ENCODE results near the gene NECAB3. TPM values are rescaled to one million over a fixed set of nuclear protein-coding genes. Genes with fewer than 3 reads are reported as not detected.
A peak's percentile ranks its signal among the peaks of the same experiment; 100 is the strongest.
"Not testable (repeated sequence)": the region's sequence is repeated elsewhere in the genome, so short reads cannot be mapped to it uniquely, and the experiment has no call there.

NECAB3 gene, protein sequence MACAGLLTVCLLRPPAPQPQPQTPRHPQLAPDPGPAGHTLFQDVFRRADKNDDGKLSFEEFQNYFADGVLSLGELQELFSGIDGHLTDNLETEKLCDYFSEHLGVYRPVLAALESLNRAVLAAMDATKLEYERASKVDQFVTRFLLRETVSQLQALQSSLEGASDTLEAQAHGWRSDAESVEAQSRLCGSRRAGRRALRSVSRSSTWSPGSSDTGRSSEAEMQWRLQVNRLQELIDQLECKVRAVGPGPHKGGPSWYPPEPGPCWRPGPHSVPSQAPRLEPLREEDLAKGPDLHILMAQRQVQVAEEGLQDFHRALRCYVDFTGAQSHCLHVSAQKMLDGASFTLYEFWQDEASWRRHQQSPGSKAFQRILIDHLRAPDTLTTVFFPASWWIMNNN
- 10 to 100 TPM; 13.0 to 19.5 (median 14.8) TPM for polyA plus RNA-seq (ENCODE audit: insufficient read length in 4 of 4)

DNA sequence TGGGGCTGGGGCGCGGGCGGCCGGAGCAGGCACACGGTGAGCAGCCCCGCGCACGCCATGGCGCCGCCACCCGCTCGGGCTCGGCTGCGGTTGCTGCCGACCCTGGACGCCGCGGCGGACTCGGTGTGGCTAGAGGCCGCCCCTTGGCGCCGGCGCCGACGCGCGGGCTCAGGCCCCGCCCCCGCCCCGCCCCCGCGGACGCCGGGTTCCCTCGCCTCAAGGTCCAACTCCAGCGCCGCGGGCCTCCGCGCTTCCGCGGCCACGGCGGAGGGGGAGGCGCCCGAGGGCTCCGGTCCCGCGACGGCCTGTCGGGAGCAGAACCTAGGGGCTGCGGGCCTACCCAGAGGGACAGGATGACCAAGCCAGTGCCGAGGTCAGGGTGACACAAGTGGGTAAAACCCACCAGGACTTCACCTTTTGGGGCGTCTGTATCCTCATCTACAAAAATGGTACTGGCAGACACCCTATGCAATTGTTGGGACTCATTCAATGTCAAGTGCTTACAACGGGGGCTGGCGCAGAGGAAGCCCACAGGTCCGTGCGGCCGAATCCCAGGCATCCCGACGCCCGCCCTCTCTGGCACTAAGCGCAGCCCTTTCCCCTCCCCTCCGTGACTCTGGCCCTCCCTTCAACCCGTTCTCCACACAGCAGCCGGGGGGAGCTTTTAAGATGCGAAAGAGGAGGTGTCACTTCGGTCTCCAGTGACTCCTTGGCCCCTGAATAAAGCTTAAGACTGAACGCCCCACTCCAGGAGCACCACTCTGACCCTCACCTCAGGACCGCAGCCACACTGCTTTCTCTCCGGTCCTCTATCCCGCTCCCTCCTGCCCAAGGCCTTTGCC, at the start of gene NECAB3:
Gene NECAB3 (minus strand): TSS at position 135 of the 842 bp plus-strand sequence. CDS start 76 bp downstream, at position 59.
- DNase-seq (ENCODE audit: low read depth in 4 of 4, low spot score in 3 of 4), result peak in 2 of 4 donors; percentile 61 to 72

DNA sequence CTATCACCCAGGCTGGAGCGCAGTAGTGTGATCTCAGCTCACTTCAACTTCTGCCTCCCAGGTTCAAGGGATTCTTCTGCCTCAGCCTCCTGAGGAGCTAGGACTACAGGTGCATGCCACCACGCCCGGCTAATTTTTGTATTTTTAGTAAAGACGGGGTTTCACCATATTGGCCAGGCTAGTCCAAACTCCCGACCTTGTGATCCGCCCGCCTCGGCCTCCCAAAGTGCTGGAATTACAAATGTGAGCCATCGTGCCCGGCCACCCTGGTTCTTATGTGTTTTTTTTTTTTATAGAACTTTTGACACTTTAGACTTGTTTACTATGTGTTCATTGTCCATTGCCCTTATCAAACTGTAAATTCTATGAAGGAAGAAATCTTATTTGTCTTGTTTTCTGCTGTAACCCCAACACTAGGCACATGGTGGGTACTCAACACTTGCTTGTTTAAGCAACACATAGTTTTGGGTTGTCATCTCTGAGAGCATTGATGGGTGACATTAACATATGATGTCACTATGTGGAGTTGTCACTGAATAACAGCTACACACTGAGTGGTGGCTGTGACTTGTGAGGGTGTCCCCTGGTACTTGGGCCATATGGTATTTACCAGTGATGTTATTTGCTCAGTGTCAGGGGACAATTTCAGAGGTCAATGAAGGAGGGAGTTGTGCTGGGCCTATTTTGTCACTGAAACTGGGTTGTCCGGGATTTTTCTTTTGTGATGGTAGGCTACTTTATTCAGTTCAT, 47.3 kb upstream of the NECAB3 start:
- DNase-seq (ENCODE audit: low read depth in 4 of 4, low spot score in 3 of 4), result no peak

DNA sequence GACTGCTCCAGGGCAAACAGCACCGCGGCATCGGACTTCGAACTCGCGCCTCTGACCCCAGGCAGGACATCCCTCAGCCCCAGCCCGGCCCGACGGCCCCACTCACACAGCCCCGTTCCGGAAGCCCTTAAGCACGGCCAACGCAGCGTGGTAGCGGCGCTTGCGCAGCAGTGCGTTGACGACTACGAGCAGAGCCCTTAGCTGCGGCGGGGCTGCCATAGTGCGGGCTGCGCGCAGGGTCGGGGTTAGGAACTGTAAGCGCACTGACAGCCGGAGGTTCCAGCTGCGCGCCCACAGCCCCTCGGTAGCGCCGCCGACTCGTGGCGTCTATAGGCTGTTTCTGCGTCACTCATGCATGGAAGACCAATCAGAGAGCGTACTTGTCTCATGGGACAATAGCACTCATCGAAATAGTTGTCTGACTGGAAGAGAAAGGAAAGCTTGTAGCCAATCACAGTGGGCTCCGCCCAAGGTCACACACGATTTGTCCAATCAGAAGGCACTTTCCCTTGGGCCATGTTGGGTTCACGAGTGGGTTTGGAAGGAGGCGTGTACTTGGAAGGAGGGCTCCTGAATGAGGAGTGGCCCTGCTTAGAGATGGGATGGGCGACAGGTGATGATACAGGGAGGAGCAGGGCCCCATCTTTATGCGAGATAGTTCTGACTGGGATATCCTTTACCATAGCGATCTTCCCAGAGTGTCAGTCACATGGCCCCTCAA, 45.9 kb upstream of the NECAB3 start, which contains the start of gene PXMP4:
Gene PXMP4 (minus strand): TSS at position 322 of the 721 bp plus-strand sequence. CDS start 103 bp downstream, at position 219.
- peak; percentile 78 to 87 (median 86) for DNase-seq (ENCODE audit: low read depth in 4 of 4, low spot score in 3 of 4)

DNA sequence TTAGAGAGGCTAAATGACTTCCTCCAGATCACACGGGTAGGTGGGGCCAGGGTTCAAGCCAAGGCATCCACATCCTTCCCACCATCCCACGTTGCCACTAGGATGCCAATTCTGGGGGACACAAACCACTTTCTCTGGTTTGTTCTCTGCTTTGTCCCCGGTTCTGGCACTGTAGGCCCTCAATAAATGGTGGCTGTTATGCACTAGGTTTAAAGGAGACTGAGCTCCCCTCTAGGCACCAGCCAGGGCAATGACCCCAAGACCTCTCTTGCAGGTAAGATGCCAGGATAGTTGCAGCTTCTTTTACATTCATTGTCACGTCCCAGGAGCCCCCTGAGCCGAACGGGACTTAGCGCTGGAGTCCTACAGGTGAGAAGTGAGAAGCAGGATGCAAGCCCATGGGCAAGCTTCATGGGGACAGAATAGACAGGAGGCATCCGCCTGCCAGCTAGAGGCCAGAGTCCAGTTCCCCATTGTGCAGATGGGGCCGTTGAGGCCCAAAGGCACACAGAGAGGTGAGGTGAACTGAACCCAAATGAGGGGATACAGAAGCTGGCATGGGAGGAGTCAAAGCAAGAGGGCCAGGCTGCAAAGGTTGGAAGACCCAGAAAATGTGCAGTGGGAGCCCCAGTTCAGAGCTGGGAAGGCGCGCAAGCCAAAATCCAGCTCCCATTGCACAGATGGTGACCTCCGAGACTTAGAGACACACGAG, 45.2 kb upstream of the NECAB3 start:
- DNase-seq (ENCODE audit: low read depth in 4 of 4, low spot score in 3 of 4), result no peak

DNA sequence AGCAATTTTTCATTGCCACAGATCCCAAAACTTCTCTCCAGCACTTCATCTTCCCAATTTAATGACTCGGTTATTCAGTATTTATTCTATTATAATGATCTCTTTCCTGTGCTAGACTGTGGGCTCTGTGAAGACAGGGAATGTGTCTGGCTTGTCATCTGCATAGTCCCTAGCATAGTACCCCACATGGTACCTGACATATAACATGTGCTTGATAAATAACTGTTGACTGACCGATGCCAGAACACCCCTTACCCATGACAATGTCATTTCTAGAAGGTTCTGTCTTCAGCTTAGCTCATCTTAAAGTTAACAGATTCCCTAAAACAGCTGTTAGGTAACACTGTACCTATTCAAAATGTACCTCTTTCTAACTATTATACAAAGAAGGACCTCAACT, 42.3 kb upstream of the NECAB3 start:
- DNase-seq (ENCODE audit: low read depth in 4 of 4, low spot score in 3 of 4), result no peak

DNA sequence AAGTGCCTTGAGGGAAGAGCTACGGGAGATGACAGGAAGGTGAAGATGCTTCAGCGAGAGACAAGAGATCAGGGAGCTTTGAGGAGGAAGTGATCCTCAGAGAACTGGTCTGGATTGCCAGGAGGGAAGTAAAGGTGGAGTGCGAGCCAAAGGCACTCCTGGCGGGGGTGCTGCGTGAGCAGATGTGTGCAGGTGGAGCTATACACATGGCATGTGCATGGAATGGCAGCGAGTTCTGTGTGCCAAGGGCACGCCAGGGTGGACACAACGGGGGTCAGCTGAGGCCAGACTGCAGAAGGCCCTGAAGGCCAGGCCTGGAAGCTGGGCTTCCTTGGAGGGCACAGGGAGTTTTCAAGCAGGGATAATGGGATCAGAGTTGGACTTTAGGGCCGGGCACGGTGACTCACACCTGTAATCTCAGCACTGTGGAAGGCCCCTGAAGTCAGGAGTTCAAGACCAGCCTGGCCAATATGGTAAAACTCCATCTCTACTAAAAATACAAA, 39.7 kb upstream of the NECAB3 start:
- no peak for DNase-seq (ENCODE audit: low read depth in 4 of 4, low spot score in 3 of 4)

DNA sequence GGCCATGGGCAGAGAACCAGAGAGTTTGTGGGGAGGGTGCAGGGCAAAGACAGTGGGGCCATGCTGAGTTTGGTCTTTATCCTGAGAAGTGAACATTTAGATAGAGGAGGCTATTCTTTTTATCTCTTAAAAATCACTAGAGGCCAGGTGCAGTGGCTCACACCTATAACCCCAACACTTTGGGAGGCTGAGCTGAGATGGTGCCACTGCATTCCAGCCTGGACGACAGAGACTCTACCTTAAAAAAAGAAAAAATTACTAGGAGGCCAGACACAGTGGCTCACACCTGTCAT, 37.2 kb upstream of the NECAB3 start:
- no peak for DNase-seq (ENCODE audit: low read depth in 4 of 4, low spot score in 3 of 4)

DNA sequence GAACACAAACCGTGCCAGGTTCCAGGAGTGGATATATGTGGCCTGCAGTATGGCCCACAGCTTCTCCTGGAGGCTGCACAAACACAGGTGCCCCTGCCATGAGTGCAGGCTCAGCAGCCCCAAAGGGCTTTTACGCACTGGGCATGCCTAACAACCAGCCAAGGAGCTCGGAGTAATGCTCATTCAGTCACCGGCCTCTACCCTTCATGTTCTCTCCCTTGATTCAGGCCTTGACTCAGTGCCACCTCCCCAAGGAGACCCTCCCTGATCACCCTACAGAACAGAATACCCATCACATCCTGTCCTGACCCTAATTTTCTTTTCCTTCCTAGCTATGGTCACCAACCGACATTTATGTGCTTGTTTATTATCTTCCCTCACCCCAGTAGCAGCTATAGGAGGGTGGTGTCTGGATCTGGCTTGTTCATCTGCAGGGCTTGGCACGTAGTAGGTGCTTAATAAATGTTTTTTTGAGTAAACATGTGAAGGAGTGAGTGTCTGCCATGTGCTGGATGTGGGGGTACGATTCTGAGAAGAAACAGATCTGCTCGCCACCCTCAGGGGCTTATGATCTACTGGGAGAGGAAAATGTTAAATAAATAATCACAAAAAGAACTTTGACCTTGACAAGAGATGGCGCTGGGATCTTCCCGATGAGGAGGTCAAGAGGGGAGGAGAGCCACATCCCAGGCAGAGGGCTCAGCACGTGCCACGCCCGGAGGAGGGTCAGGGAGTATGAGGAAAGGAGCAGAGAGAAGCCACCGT, 36.6 kb upstream of the NECAB3 start:
- no peak for DNase-seq (ENCODE audit: low read depth in 4 of 4, low spot score in 3 of 4)

DNA sequence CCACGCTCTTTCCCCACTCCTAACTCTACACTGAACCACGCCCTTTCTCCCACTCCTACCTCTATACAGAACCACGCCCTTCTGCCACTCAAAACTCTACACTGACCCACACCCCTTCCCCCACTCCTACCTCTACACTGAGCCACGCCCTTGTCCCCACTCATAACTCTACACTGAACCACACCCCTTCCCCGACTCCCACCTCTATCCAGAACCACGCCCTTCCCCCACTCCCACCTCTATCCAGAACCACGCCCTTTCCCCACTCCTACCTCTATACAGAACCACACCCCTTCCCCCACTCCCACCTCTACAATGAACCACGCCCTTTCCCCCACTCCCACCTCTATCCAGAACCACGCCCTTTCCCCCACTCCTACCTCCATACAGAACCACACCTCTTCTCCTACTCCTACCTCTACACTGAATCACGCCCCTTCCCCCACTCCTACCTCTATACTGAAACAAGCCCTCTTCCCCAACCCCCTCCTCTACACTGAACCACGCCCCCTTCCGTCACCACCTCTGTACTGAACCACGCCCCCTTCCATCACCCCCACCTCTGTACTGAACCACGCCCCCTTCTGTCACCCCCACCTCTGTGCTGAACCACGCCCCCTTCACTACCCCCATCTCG, 35.8 kb upstream of the NECAB3 start:
- DNase-seq (ENCODE audit: low read depth in 4 of 4, low spot score in 3 of 4), result no peak

DNA sequence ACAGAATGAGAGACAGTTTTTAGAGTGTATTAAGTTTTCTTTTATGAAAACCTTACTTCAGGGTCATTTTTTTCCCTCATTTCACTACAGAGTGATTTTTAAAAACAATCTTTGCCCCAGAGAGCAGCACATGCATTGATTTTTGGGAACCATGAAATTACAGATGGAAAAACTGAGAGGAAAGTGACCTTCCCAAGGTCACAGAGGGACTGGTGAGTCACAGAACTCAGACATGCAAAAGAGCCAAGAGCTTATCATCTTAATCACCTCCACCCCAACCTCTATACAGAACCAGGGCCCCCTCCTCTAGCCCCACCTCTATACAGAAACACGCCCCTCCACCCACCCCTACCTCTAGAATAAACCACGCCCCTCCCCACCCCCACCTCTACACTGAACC, 35.2 kb upstream of the NECAB3 start:
- DNase-seq (ENCODE audit: low read depth in 4 of 4, low spot score in 3 of 4), result no peak

DNA sequence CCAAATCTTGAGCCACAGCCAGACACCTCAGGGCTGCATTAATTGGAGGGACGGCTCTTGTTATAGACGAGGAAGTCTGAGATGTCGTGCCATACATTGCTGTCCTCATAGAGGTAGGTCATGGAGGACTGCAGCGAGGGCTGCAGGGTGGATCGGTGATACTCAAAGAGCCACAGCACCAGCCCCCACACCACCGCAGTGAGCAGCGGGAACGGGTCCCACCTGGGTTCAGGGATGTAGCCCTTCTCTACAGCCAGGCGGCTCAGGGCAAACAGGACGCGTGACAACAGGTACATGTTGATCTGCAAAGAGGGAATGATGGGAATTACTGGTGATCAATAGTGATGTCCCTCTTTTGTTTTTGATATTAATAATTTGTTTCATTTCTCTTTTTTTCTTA, 33.4 kb upstream of the NECAB3 start:
- DNase-seq (ENCODE audit: low read depth in 4 of 4, low spot score in 3 of 4), result no peak

DNA sequence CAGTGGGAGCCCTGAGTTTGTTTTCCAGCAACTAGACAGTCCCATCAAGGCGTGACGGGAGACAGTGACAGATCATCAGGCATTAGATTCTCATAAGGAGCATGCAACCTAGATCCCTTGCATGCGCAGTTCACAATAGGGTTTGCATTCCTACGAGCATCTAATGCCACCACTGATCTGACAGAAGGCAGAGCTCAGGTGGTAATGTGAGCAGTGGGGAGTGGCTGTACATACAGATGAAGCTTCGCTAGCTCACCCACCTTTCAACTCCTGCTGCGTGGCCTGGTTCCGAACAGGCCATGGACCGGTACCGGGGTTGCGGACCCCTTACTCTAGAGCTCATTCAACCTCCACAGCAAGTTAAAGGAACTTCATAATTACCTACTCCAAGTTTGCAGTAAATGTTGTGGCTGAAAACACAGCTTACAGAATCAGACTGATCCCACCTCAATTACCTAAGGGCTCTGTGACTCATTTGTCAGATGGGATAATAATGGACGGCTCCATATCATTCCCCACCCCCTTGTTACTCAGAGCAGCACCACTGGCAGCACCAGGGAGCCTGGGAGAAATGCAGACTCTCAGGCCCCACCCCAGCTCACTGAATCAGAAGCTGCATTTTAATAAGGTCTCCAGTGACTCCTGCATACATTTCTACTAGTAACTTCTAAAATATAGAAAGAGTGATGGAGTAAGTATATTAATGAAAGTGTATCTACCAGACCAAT, 30.1 kb upstream of the NECAB3 start:
- DNase-seq (ENCODE audit: low read depth in 4 of 4, low spot score in 3 of 4), result no peak

DNA sequence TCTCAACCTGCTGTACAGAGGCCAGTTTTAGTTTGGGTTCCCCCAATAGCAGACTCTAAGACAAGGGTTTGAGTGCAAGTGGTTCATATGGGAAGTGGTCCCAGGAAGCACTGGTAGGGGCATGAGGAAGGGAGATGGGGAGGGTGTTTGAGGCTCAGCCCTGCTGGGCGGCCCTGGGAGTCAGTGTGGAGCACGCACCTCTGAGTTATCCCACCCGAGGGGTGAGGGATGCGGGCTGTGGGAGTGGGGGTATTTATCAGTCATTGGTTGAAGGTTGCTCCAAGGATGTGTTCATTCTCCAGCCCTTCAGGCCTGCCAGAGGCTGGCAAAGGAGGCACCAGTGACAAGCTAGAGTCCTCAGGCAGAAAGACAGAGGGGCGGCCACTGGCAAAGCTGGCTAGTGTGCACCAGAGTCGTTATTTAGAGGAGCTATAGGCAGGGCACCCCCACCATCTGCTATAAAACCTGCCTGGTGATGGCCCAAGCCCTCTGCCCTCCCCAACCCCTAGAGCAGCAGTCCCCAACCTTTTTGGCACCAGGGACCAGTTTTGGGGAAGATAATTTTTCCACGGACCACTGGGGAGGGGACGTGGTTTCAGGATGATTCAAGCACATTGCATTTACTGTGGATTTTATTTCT, 29.4 kb upstream of the NECAB3 start:
- DNase-seq (ENCODE audit: low read depth in 4 of 4, low spot score in 3 of 4), result no peak

DNA sequence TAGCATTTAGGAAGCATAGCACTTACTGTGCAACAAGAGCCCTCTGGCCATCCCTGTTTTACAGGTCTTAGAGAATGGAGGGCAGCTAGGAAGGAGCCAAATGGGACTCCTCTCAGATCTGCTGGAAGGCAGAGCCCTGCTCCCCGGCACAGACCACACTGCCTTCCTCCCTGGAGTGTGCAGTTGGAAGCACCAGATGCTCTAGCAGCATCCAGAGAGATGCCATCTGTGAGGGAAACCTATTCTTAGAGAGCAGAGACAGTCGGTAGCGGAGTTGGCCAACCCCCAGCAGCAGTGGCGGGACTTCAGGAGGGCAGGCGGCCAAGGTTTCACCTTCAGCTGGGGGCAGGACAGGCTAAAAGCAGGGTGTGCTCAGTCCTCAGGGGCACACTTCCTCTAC, 28.6 kb upstream of the NECAB3 start:
- no peak for DNase-seq (ENCODE audit: low read depth in 4 of 4, low spot score in 3 of 4)

DNA sequence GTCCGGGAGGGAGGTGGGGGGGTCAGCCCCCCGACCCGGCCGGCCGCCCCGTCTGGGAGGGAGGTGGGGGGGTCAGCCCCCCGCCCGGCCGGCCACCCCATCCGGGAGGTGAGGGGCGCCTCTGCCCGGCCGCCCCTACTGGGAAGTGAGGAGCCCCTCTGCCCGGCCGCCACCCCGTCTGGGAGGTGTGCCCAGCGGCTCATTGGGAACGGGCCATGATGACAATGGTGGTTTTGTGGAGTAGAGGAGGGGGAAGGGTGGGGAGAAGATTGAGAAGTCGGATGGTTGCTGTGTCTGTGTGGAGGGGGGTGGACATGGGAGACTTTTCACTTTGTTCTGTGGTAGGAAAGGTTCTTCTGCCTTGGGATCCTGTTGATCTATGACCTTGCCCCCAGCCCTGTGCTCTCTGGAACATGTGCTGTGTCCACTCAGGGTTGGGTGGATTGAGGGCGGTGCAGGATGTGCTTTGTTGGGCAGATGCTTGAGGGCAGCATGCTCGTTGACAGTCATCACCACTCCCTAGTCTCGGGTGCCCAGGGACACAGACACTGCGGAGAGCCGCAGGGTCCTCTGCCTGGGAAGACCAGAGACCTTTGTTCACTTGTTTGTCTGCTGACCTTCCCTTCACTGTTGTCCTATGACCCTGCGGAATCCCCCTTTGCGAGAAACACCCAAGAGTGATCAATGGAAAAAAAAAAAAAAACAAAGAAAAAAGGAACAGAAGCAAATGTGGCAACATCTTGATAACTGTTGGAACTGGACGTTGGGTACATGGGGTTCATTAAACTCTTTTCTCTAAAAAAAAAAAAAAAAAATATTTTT, 27.6 kb upstream of the NECAB3 start:
- no peak for DNase-seq (ENCODE audit: low read depth in 4 of 4, low spot score in 3 of 4)

DNA sequence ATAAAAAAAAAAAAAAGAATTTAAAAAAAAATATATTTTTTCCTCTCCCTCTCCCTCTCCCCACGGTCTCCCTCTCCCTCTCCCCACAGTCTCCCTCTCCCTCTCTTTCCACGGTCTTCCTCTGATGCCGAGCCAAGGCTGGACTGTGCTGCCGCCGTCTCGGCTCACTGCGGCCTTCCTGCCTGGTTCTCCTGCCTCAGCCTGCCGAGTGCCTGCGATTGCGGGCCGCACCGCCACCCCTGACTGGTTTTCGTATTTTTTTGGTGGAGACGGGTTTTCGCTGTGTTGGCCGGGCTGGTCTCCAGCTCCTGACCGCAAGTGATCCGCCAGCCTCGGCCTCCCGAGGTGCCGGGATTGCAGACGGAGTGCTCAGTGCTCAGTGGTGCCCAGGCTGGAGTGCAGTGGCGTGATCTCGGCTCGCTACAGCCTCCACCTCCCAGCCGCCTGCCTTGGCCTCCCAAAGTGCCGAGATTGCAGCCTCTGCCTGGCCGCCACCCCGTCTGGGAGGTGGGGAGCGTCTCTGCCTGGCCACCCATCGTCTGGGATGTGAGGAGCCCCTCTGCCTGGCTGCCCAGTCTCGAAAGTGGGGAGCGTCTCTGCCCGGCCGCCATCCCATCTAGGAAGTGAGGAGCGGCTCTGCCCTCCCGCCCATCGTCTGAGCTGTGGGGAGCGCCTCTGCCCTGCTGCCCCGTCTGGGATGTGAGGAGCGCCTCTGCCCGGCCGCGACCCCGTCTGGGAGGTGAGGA, 26.6 kb upstream of the NECAB3 start:
- not testable (repeated sequence) for DNase-seq (ENCODE audit: low read depth in 4 of 4, low spot score in 3 of 4)
